ENCODE measurements around the gene CAPN5. TPM values are rescaled to one million over a fixed set of nuclear protein-coding genes. Genes with fewer than 3 reads are reported as not detected.
"Not testable (repeated sequence)": the region's sequence is repeated elsewhere in the genome, so short reads cannot be mapped to it uniquely, and the experiment has no call there.

The CAPN5 gene
- total RNA-seq, 4 donors from 2014 or later, result 15.9 to 24.5 (median 19.8) TPM

DNA sequence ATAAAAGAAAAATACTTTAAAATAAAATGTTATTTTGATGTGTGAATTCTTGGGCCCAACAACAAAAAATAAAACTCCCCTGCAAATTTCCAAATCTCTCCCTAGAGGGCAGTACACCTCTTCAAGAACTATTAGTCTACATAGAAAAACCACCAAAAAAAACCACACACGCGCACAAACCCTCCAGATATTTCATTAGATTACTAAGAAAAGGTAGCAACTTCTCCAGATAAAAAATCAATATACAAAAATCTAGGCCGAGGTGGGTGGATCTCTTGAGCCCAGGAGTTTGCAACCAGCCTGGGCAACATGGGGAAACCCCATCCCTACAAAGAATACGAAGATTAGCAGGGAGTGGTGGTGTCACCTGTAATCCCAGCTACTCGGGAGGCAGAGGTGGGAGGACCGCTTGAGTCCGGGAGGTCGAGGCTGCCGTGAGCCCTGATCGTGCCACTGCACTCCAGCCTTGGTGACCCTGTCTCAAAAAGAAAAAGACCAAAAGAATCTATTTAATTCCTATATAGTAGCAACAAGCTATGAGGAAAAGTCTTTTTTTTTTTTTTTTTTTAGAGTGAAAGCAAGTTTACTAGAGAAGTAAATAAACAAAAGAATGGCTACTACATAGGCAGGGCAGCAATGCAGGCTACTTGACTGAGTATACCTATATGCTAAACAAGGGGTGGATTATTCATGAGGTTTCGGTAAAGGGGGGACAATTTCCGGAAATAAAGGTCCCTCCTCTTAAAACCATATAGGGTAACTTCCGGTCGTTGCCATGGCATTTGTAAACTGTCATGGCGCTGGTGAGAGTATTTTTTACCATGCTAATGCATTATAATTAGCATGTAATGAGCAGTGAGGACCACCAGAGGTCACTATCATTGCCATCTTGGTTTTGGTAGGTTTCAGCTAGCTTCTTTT is 19.5 kb upstream of the CAPN5 start:
- Histone ChIP-seq H3K27me3 (peaks cover 0 to 27% of the 10 kb centered on the region in 2 donors), H3K9me3 (no peaks in the 10 kb centered on the region), H3K36me3 (no peaks in the 10 kb centered on the region), H3K4me1 (peaks cover 0 to 18% (median 7%) of the 10 kb centered on the region in 4 donors), H3K27ac (peak overlapping the region in 3 of 4 donors; percentile 4 to 46 (median 30)), H3K4me3 (peak overlapping the region in 3 of 4 donors; percentile 26 to 41 (median 31))
- TF ChIP-seq POLR2A (IDR thresholded peaks at IDR 0.05) (peak in 1 of 2 donors; percentile 11), EP300 (IDR thresholded peaks at IDR 0.05) (peak in 1 of 2 donors; percentile 34)
- TF ChIP-seq, protein P1, sequence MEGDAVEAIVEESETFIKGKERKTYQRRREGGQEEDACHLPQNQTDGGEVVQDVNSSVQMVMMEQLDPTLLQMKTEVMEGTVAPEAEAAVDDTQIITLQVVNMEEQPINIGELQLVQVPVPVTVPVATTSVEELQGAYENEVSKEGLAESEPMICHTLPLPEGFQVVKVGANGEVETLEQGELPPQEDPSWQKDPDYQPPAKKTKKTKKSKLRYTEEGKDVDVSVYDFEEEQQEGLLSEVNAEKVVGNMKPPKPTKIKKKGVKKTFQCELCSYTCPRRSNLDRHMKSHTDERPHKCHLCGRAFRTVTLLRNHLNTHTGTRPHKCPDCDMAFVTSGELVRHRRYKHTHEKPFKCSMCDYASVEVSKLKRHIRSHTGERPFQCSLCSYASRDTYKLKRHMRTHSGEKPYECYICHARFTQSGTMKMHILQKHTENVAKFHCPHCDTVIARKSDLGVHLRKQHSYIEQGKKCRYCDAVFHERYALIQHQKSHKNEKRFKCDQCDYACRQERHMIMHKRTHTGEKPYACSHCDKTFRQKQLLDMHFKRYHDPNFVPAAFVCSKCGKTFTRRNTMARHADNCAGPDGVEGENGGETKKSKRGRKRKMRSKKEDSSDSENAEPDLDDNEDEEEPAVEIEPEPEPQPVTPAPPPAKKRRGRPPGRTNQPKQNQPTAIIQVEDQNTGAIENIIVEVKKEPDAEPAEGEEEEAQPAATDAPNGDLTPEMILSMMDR (IDR thresholded peaks at IDR 0.05), result peak; percentile 66 to 81 (median 70)
- DNase-seq (ENCODE audit: low spot score in 2 of 2), result peak; percentile 46 to 97
- 7 to 11% methylated on average over 15 of the region's 15 CpGs for WGBS, 2 donors

DNA sequence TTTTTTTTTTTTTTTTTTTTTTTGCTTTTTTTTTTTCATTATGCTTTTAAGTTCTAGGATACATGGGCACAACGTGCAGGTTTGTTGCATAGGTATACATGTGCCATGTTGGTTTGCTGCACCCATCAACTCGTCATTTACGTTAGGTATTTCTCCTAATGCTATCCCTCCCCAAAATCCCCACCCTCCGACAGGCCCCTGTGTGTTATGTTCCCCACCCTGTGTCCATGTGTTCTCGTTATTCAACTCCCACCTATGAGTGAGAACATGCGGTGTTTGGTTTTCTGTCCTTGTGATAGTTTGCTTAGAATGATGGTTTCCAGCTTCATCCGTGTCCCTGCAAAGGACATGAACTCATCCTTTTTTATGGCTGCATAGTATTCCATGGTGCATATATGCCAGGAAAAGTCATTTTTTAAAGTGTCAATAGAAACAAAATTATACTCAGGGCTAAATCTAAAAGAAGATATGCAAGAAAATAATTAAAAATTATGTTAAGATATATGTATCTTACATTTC is 18.8 kb upstream of the CAPN5 start:
- WGBS, 2 donors, result 64 to 66% methylated on average over 7 of the region's 7 CpGs
- H3K4me3 ChIP-seq; H3K36me3 ChIP-seq; H3K27ac ChIP-seq; DNase-seq (ENCODE audit: low spot score in 2 of 2); H3K9me3 ChIP-seq: not testable (repeated sequence)
- Histone ChIP-seq H3K27me3 (peaks cover 0 to 23% of the 10 kb centered on the region in 2 donors), H3K4me1 (peaks cover 0 to 18% (median 7%) of the 10 kb centered on the region in 4 donors)

DNA sequence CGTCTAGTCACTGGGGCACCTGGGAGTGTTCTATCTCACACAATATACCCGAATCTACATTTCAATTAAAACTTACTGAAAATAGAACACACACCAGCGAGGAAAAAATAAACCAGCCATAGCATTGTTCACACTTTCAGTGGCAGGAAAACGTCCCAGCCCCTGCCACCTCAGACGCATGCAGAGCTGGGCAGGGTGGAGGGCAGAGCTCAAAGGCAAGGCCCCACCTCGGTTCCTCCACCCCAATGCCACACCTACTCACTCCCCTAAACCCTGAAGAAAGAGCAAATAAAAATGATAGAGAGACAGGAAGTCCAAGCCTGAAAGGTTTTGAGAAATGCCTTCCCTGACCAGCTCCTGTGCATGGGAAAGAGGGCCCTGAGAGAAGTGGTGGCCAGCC is 17.7 kb upstream of the CAPN5 start:
- 78 to 84% methylated on average over 6 of the region's 6 CpGs for WGBS, 2 donors
- no peak for TF ChIP-seq EP300 (IDR thresholded peaks at IDR 0.05)
- TF ChIP-seq, protein P1 (IDR thresholded peaks at IDR 0.05), result no peak
- no peak for TF ChIP-seq POLR2A (IDR thresholded peaks at IDR 0.05)
- DNase-seq (ENCODE audit: low spot score in 2 of 2), result no peak
- peaks cover 0 to 22% of the 10 kb centered on the region in 2 donors for H3K27me3 ChIP-seq
- no peak overlapping the region for H3K27ac ChIP-seq
- no peaks in the 10 kb centered on the region for H3K36me3 ChIP-seq
- H3K9me3 ChIP-seq, result no peaks in the 10 kb centered on the region
- H3K4me1 ChIP-seq, result peaks cover 0 to 18% (median 7%) of the 10 kb centered on the region in 4 donors
- H3K4me3 ChIP-seq, result no peak overlapping the region

DNA sequence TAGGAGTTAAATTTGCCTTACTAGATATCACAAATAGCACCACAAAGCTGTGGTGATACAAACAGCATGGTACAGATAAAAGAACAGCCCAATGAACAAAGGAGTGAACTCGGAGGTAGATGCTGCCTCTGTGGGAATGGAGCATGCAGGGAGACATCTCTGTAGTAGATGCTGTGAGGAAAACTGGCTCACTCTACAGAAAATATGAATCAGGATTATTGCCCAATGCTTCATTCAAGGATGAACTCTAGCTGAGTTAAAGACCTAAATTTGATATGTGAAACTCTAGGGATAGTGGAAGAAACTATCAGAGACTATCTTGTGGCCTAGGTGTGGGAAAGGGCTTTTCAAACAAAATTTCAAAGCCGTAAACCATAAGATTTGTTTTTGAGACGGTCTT is 15.3 kb upstream of the CAPN5 start:
- H3K9me3 ChIP-seq, result peaks cover 0 to 4% (median 0%) of the 10 kb centered on the region in 4 donors
- TF ChIP-seq, protein P1 (IDR thresholded peaks at IDR 0.05), result no peak
- TF ChIP-seq EP300 (IDR thresholded peaks at IDR 0.05) (no peak), POLR2A (IDR thresholded peaks at IDR 0.05) (no peak)
- no peaks in the 10 kb centered on the region for H3K36me3 ChIP-seq
- WGBS, 2 donors, result 84 to 99% methylated on average over 3 of the region's 3 CpGs
- H3K27me3 ChIP-seq, result no peaks in the 10 kb centered on the region
- no peak overlapping the region for H3K27ac ChIP-seq
- H3K4me3 ChIP-seq, result no peak overlapping the region
- no peak for DNase-seq (ENCODE audit: low spot score in 2 of 2)
- H3K4me1 ChIP-seq, result peaks cover 0 to 9% (median 0%) of the 10 kb centered on the region in 4 donors

DNA sequence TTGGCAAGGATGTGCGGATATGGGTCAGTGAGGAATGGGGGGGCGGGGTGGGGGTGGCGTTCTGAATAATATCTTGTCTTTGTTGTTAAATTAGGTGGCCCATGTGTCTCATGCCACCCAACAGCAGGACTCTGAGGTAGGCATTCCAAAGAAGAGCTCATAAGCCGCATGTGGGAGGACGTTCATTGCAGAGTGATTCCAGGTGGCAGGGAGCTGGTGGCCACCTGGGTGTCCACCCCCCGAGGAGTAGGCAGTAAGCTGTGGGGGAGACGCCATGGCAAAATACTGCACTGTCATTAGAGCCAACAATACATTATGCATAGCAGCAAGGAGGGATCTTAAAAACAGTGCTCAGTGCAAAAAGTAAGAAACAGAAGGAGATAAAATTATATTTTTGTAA is 14.3 kb upstream of the CAPN5 start:
- 78% methylated on average over 7 of the region's 7 CpGs for WGBS, 2 donors
- H3K27me3 ChIP-seq, result no peaks in the 10 kb centered on the region
- no peak overlapping the region for H3K4me3 ChIP-seq
- DNase-seq (ENCODE audit: low spot score in 2 of 2), result no peak
- no peak overlapping the region for H3K27ac ChIP-seq
- no peaks in the 10 kb centered on the region for H3K36me3 ChIP-seq
- peaks cover 0 to 14% (median 0%) of the 10 kb centered on the region in 4 donors for H3K9me3 ChIP-seq
- H3K4me1 ChIP-seq, result peaks cover 0 to under 1% (median 0%) of the 10 kb centered on the region in 4 donors
- TF ChIP-seq EP300 (IDR thresholded peaks at IDR 0.05) (no peak), POLR2A (IDR thresholded peaks at IDR 0.05) (no peak)
- TF ChIP-seq, protein P1 (IDR thresholded peaks at IDR 0.05), result no peak

All from tibial nerve (tissue), 4 donors.